OCI-LY3 (cell line): ENCODE results near the gene CLPSL2.

Experiments used
- H2AFZ ChIP-seq: fragments of 200-600, 300-600 bp; shearing (Covaris generic); 2 replicates; pipeline ENCODE4 v1.6.0; 2014; ENCODE audit warnings: antibody characterized with exemption, low read depth, low read length
- H3K27ac ChIP-seq: fragments of 200-600, 300-600 bp; sonication (generic); 2 replicates; pipeline ENCODE4 v1.5.1; 2014; ENCODE audit warnings: mild to moderate bottlenecking, low read length, moderate library complexity, mixed read lengths
- H3K27me3 ChIP-seq: fragments of 200-600, 300-600 bp; sonication (generic); 2 replicates; pipeline ENCODE4 v1.6.1; 2014; ENCODE audit warnings: low read depth, low read length, mixed read lengths
- H3K36me3 ChIP-seq: fragments of 200-600, 300-600 bp; sonication (generic); replicated peaks from 2 replicates; pipeline ENCODE3; 2014; ENCODE audit warnings: low read depth, low read length, mixed read lengths
- H3K4me1 ChIP-seq: fragments of 300-600, 200-600 bp; sonication (generic); 2 replicates; pipeline ENCODE4 v1.6.1; 2014; ENCODE audit warnings: low read length, mixed read lengths
- H3K4me2 ChIP-seq: fragments of 200-600, 300-600 bp; sonication (generic); 2 replicates; pipeline ENCODE4 v1.6.1; 2014; ENCODE audit warnings: low read length, mixed read lengths
- H3K4me3 ChIP-seq: fragments of 300-600, 200-600 bp; sonication (generic); 2 replicates; pipeline ENCODE4 v1.5.1; 2014; ENCODE audit warnings: antibody characterized with exemption, mild to moderate bottlenecking, low read length, moderate library complexity
- H3K79me2 ChIP-seq: fragments of 300-600, 200-600 bp; shearing (Covaris generic); 2 replicates; pipeline ENCODE4 v1.6.1; 2014; ENCODE audit warnings: mild to moderate bottlenecking, low read length, mixed read lengths
- H3K9ac ChIP-seq: fragments of 300-600, 200-600 bp; shearing (Covaris generic); 2 replicates; pipeline ENCODE4 v1.6.0; 2014; ENCODE audit warnings: mild to moderate bottlenecking, low read length, moderate library complexity
- H3K9me3 ChIP-seq: fragments of 200-600, 300-600 bp; shearing (Covaris generic); 2 replicates; pipeline ENCODE4 v1.6.1; 2014; ENCODE audit warnings: low read length, mixed read lengths; ENCODE audit not compliant: insufficient read depth
- H4K20me1 ChIP-seq: fragments of 200-600, 300-600 bp; sonication (generic); 2 replicates; pipeline ENCODE4 v1.6.1; 2016; ENCODE audit warnings: low read length, mixed read lengths; ENCODE audit not compliant: insufficient read depth
- EZH2phosphoT487 ChIP-seq: fragments of 200-600 bp; shearing (Covaris generic); IDR thresholded peaks from 2 replicates; pipeline ENCODE4 v1.6.1; 2018; ENCODE audit warnings: antibody characterized with exemption, mixed run types, low read depth
- TF ChIP-seq, protein P1 (sequence below): fragments of 200-600, 300-600 bp; sonication (generic); IDR thresholded peaks from 2 replicates; pipeline ENCODE4 v1.5.1; 2014; ENCODE audit warnings: antibody characterized with exemption, low read length, low read depth

CLPSL2 gene

DNA sequence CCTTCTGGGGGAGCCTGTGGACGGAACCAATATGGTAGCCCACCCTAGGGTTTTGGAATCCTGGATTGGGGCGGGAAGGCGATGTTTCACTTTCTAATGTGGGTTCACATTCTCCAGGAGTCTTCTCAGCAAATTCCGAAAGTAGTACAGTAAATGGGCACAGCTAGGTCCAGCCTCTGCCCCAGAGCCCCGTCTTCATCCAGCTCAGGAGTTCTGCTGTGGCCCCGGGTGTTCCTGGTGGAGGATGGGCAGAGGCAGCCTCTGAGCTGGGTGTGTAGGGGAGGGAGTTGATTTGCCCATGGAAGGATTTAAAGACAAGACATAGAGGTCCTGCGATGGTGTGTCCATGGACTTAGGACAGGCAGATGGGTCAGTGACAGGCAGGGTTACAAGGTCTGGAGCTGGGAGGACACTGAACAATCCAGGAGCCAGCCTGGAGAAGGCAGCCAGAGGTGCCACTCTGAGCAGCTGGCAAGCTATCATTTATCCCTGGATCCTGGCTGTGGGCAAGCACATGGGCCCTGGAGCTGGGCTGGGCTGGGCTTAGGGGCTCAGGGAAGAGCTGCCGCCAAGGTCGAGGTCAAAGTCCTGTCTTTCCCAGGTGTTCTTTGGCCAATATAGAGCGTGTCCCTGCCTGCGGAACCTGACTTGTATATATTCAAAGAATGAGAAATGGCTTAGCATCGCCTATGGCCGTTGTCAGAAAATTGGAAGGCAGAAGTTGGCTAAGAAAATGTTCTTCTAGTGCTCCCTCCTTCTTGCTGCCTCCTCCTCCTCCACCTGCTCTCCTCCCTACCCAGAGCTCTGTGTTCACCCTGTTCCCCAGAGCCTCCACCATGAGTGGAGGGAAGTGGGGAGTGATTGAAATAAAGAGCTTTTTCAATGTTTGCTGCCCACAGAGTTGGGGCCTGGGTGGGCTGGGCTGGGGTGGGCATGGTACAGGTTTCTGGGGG is 11.1 kb downstream of the CLPSL2 start:
- Histone ChIP-seq H3K4me1 (no peaks in the 10 kb centered on the region), H3K27me3 (peaks cover 44% of the 10 kb centered on the region), H3K79me2 (no peaks in the 10 kb centered on the region), H2AFZ (no peak overlapping the region), H3K4me2 (no peak overlapping the region), H3K9ac (no peak overlapping the region), H3K4me3 (no peak overlapping the region), H4K20me1 (no peaks in the 10 kb centered on the region), H3K9me3 (no peaks in the 10 kb centered on the region), H3K36me3 (no peaks in the 10 kb centered on the region), H3K27ac (no peak overlapping the region)
- no peak for TF ChIP-seq EZH2phosphoT487
- TF ChIP-seq, protein P1, sequence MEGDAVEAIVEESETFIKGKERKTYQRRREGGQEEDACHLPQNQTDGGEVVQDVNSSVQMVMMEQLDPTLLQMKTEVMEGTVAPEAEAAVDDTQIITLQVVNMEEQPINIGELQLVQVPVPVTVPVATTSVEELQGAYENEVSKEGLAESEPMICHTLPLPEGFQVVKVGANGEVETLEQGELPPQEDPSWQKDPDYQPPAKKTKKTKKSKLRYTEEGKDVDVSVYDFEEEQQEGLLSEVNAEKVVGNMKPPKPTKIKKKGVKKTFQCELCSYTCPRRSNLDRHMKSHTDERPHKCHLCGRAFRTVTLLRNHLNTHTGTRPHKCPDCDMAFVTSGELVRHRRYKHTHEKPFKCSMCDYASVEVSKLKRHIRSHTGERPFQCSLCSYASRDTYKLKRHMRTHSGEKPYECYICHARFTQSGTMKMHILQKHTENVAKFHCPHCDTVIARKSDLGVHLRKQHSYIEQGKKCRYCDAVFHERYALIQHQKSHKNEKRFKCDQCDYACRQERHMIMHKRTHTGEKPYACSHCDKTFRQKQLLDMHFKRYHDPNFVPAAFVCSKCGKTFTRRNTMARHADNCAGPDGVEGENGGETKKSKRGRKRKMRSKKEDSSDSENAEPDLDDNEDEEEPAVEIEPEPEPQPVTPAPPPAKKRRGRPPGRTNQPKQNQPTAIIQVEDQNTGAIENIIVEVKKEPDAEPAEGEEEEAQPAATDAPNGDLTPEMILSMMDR, result no peak

DNA sequence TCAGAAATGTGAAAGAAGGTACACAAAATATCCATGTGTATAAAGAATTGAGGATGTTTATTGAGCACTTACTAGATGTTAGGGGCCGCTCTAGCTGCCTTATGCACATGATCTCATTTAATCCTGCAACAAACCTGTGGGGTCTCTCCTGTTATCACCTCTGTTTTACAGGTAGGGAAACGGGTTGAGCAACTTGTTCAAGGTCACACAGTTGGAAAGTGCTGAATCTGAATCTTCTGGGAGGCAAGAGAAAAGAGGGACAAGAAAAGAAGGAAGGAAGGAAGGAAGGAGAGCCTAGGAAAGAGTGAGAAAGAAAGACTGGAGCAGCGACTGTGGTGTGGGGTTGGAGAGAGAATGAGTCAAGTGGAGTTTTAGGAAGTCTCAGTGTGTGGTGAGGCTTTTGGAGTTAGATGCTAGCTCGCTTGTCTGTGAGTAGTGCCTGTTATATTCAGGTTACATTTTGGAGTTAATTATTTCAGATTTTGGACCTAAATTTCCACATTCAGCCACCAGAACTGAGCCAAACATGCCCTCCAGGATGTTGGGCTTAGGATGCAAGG is 12.1 kb downstream of the CLPSL2 start:
- Histone ChIP-seq H2AFZ (no peak overlapping the region), H3K4me2 (no peak overlapping the region), H3K9me3 (no peaks in the 10 kb centered on the region), H3K36me3 (no peaks in the 10 kb centered on the region), H3K4me1 (no peaks in the 10 kb centered on the region), H3K9ac (no peak overlapping the region), H3K4me3 (no peak overlapping the region), H3K27me3 (peaks cover 49% of the 10 kb centered on the region), H3K27ac (no peak overlapping the region), H3K79me2 (no peaks in the 10 kb centered on the region), H4K20me1 (no peaks in the 10 kb centered on the region)
- TF ChIP-seq, protein P1, result no peak
- no peak for TF ChIP-seq EZH2phosphoT487

DNA sequence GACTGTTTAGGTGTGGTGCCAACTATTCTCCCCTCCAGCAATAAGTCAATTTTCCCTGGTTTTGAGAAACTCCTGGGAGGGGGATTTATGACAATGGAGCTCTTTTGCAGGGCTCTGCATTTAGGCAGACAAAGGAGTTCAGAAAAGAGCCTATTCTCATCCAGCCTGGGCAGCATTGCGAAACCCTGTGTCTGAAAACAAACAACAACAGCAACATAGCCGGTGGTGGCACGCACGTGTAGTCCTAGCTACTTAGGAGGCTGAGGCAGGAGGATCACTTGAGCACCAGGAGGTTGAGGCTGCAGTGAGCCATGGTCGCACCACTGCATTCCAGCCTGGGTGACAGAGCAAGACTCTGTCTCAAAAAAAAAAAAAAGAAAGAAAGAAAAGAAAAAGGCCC is 14.3 kb downstream of the CLPSL2 start:
- H3K4me1 ChIP-seq, result no peaks in the 10 kb centered on the region
- no peak overlapping the region for H3K4me2 ChIP-seq
- no peaks in the 10 kb centered on the region for H3K79me2 ChIP-seq
- H3K27me3 ChIP-seq, result peaks cover 49% of the 10 kb centered on the region
- TF ChIP-seq EZH2phosphoT487, result no peak
- TF ChIP-seq, protein P1, result no peak
- no peaks in the 10 kb centered on the region for H3K9me3 ChIP-seq
- no peak overlapping the region for H3K4me3 ChIP-seq
- no peak overlapping the region for H3K27ac ChIP-seq
- no peaks in the 10 kb centered on the region for H3K36me3 ChIP-seq
- no peaks in the 10 kb centered on the region for H4K20me1 ChIP-seq
- H3K9ac ChIP-seq, result no peak overlapping the region
- H2AFZ ChIP-seq, result no peak overlapping the region
